ENCODE measurements around the gene CELSR1.

DNA sequence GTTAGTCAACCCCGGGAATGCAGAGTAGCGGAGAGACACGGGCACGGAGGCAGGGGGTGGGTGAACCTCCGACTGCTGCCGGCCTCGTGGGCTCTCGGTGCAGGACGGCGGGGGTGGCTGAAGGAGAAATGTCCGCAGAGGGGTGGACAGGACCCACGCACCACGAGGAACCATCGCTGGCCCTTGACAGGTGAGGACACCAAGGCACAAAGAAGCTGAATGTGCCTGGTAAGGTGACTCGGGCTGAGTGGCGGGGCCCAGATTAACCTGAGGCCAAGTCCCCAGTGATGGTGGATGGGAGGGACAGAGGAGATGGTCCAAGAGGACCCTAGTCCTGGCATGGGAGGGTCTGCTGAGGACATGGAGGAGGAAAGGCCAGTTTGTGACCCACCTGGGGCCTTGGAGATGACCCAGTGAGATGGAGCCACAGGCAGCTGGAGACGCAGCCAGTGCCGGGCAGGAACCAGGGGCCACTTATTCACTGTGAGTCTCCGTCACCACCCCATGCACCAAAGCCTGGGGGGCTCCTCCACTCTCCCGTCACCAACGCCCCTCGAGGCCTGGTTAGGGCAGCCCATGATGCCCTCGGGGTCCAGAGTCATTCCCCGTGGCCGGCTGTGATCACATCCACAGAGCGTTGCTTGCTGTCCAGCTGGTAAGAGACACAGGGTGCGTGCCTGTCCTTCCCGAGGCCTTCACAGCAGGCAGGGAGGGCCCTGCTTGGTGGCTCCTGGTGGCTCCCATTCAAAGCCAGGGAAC, 64.2 kb downstream of the CELSR1 start:
- TF ChIP-seq POLR2A (IDR thresholded peaks at IDR 0.05; ENCODE audit: low read depth, low read length) (no peak), POLR2AphosphoS5 (IDR thresholded peaks at IDR 0.05; ENCODE audit: low read depth, low read length) (no peak), TAF1 (IDR thresholded peaks at IDR 0.05; ENCODE audit: borderline replicate concordance, low read depth, low read length) (no peak)

All from GM12892 (cell line).